Loucy (cell line): ENCODE data around the gene WBP1L.

Experiments used
- H2AFZ ChIP-seq: fragments of 200-600 bp; sonication (generic); 2 replicates; pipeline ENCODE4 v1.6.0; 2016; ENCODE audit warnings: antibody characterized with exemption, mild to moderate bottlenecking, low read length, moderate library complexity
- H3F3A ChIP-seq: fragments of 200-600 bp; 2 replicates; pipeline ENCODE4 v1.6.0; 2016; ENCODE audit warnings: antibody characterized with exemption, low read depth, mild to moderate bottlenecking
- H3K27me3 ChIP-seq: fragments of 200-600 bp; sonication (generic); 2 replicates; pipeline ENCODE4 v1.6.1; 2014; ENCODE audit warnings: low read length, mild to moderate bottlenecking; ENCODE audit not compliant: insufficient read depth, poor library complexity, severe bottlenecking
- H3K36me3 ChIP-seq: fragments of 200-600 bp; sonication (generic); 2 replicates; pipeline ENCODE4 v1.6.1; 2016; ENCODE audit warnings: low read length; ENCODE audit not compliant: insufficient read depth
- H3K4me1 ChIP-seq: fragments of 200-600 bp; sonication (generic); 2 replicates; pipeline ENCODE4 v1.5.1; 2014; ENCODE audit warnings: low read length, mild to moderate bottlenecking; ENCODE audit not compliant: insufficient read depth, poor library complexity, severe bottlenecking
- H3K4me2 ChIP-seq: fragments of 200-600 bp; sonication (generic); 2 replicates; pipeline ENCODE4 v1.6.0; 2014; ENCODE audit warnings: antibody characterized with exemption, low read length, low read depth, mild to moderate bottlenecking; ENCODE audit not compliant: poor library complexity, severe bottlenecking
- H3K4me3 ChIP-seq: fragments of 200-600 bp; sonication (generic); 2 replicates; pipeline ENCODE4 v1.5.1; 2014; ENCODE audit warnings: low read length, mild to moderate bottlenecking, mixed read lengths; ENCODE audit not compliant: poor library complexity, severe bottlenecking
- H3K79me2 ChIP-seq: fragments of 200-600 bp; sonication (generic); 2 replicates; pipeline ENCODE4 v1.6.1; 2014; ENCODE audit warnings: low read length; ENCODE audit not compliant: insufficient read depth
- H3K9ac ChIP-seq: fragments of 200-600 bp; sonication (generic); 2 replicates; pipeline ENCODE4 v1.6.0; 2014; ENCODE audit warnings: mild to moderate bottlenecking, low read depth, low read length, moderate library complexity; ENCODE audit not compliant: poor library complexity, severe bottlenecking
- H3K9me2 ChIP-seq: fragments of 200-600 bp; sonication (generic); replicated peaks from 2 replicates; pipeline ENCODE4 v1.6.1; 2016; ENCODE audit warnings: low read depth, low read length, mixed read lengths
- H3K9me3 ChIP-seq: fragments of 200-600 bp; sonication (generic); 2 replicates; pipeline ENCODE4 v1.6.1; 2014; ENCODE audit warnings: mild to moderate bottlenecking, antibody characterized with exemption, low read length, low read depth; ENCODE audit not compliant: insufficient read depth
- H4K20me1 ChIP-seq: fragments of 200-600 bp; sonication (generic); 2 replicates; pipeline ENCODE4 v1.6.0; 2014; ENCODE audit warnings: antibody characterized with exemption, low read length, mild to moderate bottlenecking; ENCODE audit not compliant: insufficient read depth, poor library complexity, severe bottlenecking
- EZH2phosphoT487 ChIP-seq: fragments of 200-600 bp; IDR thresholded peaks from 2 replicates; pipeline ENCODE4 v1.6.1; 2018; ENCODE audit warnings: antibody characterized with exemption, mild to moderate bottlenecking, moderate library complexity, borderline replicate concordance
- TF ChIP-seq, protein P1 (sequence below): fragments of 200-600 bp; sonication (generic); conservative IDR thresholded peaks from 2 replicates; pipeline ENCODE4 v1.5.1; 2014; ENCODE audit warnings: mild to moderate bottlenecking, antibody characterized with exemption, low read length

Gene WBP1L

GRCh38 chr10:102802920-102803534 lies 59.3 kb downstream of the WBP1L start:
- H3F3A ChIP-seq, result no peaks in the 10 kb centered on the region
- peaks cover 4% of the 10 kb centered on the region for H3K4me1 ChIP-seq
- TF ChIP-seq EZH2phosphoT487, result no peak
- TF ChIP-seq, protein P1, sequence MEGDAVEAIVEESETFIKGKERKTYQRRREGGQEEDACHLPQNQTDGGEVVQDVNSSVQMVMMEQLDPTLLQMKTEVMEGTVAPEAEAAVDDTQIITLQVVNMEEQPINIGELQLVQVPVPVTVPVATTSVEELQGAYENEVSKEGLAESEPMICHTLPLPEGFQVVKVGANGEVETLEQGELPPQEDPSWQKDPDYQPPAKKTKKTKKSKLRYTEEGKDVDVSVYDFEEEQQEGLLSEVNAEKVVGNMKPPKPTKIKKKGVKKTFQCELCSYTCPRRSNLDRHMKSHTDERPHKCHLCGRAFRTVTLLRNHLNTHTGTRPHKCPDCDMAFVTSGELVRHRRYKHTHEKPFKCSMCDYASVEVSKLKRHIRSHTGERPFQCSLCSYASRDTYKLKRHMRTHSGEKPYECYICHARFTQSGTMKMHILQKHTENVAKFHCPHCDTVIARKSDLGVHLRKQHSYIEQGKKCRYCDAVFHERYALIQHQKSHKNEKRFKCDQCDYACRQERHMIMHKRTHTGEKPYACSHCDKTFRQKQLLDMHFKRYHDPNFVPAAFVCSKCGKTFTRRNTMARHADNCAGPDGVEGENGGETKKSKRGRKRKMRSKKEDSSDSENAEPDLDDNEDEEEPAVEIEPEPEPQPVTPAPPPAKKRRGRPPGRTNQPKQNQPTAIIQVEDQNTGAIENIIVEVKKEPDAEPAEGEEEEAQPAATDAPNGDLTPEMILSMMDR, result no peak
- no peak overlapping the region for H3K4me3 ChIP-seq
- H3K27me3 ChIP-seq, result no peaks in the 10 kb centered on the region
- no peaks in the 10 kb centered on the region for H3K79me2 ChIP-seq
- H3K36me3 ChIP-seq, result peaks cover 44% of the 10 kb centered on the region; the same call in 1 of the 2 replicates
- no peaks in the 10 kb centered on the region for H3K9me3 ChIP-seq
- H3K9me2 ChIP-seq, result no peaks in the 10 kb centered on the region
- H4K20me1 ChIP-seq, result no peaks in the 10 kb centered on the region
- H3K4me2 ChIP-seq, result no peak overlapping the region
- no peak overlapping the region for H3K9ac ChIP-seq
- no peak overlapping the region for H2AFZ ChIP-seq

GRCh38 chr10:102804382-102805055 lies 60.8 kb downstream of the WBP1L start:
- Histone ChIP-seq H3K4me3 (no peak overlapping the region), H2AFZ (no peak overlapping the region), H4K20me1 (no peaks in the 10 kb centered on the region), H3K4me2 (no peak overlapping the region), H3K9me3 (no peaks in the 10 kb centered on the region), H3K27me3 (no peaks in the 10 kb centered on the region), H3K9me2 (no peaks in the 10 kb centered on the region), H3K9ac (no peak overlapping the region), H3F3A (no peaks in the 10 kb centered on the region), H3K4me1 (peaks cover 4% of the 10 kb centered on the region), H3K36me3 (peaks cover 29% of the 10 kb centered on the region; the same call in 1 of the 2 replicates), H3K79me2 (no peaks in the 10 kb centered on the region)
- TF ChIP-seq, protein P1, result no peak
- TF ChIP-seq EZH2phosphoT487, result no peak

GRCh38 chr10:102808380-102808779 lies 64.6 kb downstream of the WBP1L start:
- Histone ChIP-seq H3F3A (no peaks in the 10 kb centered on the region; the same call in 1 of the 2 replicates), H3K36me3 (peaks cover 28% of the 10 kb centered on the region; the same call in 1 of the 2 replicates), H3K4me2 (no peak overlapping the region), H3K9me2 (no peaks in the 10 kb centered on the region), H3K9ac (no peak overlapping the region), H3K27me3 (no peaks in the 10 kb centered on the region), H3K9me3 (no peaks in the 10 kb centered on the region), H3K4me3 (no peak overlapping the region), H3K4me1 (peaks cover 15% of the 10 kb centered on the region), H2AFZ (no peak overlapping the region), H3K79me2 (no peaks in the 10 kb centered on the region), H4K20me1 (no peaks in the 10 kb centered on the region)
- TF ChIP-seq, protein P1, result no peak
- TF ChIP-seq EZH2phosphoT487, result no peak
